Measurements from ENCODE around the gene MMP23B.
"Not testable (repeated sequence)": the region's sequence is repeated elsewhere in the genome, so short reads cannot be mapped to it uniquely, and the experiment has no call there.

MMP23B gene

GRCh38 chr1:1631782-1632420 is at the start of gene MMP23B:
Gene MMP23B, plus strand, starts transcription at chr1:1632173. Its CDS starts 46 bp downstream, at chr1:1632219.
- Histone ChIP-seq H3K9me3 (ENCODE audit: control insufficient read depth, low read depth, low read length) (no peaks in the 10 kb centered on the region), H3K4me1 (ENCODE audit: control insufficient read depth, low read depth, low read length) (no peaks in the 10 kb centered on the region), H3K27ac (ENCODE audit: low read length) (no peak within 1 kb of the TSS), H3K36me3 (ENCODE audit: control insufficient read depth, low read depth, low read length) (peaks cover 5% of the 10 kb centered on the region), H3K27me3 (ENCODE audit: control insufficient read depth, insufficient read depth, low read length) (peaks cover 23% of the 10 kb centered on the region), H3K4me3 (ENCODE audit: low read length) (peak within 1 kb of the TSS; percentile 21), H3K9ac (ENCODE audit: low read length) (no peak within 1 kb of the TSS)

- no peaks in the 10 kb centered on the region for H3K36me3 ChIP-seq (ENCODE audit: control insufficient read depth, low read depth, low read length)
- no peaks in the 10 kb centered on the region for H3K9me3 ChIP-seq (ENCODE audit: control insufficient read depth, low read depth, low read length)
- no peaks in the 10 kb centered on the region for H3K4me1 ChIP-seq (ENCODE audit: control insufficient read depth, low read depth, low read length)
- no peak overlapping the region for H3K4me3 ChIP-seq (ENCODE audit: low read length)
- no peak overlapping the region for H3K27ac ChIP-seq (ENCODE audit: low read length)
- peaks cover 28% of the 10 kb centered on the region for H3K27me3 ChIP-seq (ENCODE audit: control insufficient read depth, insufficient read depth, low read length)
- no peak overlapping the region for H3K9ac ChIP-seq (ENCODE audit: low read length)
These were observed 49.2 kb upstream of the MMP23B start for GRCh38 chr1:1582585-1583346.

DNA sequence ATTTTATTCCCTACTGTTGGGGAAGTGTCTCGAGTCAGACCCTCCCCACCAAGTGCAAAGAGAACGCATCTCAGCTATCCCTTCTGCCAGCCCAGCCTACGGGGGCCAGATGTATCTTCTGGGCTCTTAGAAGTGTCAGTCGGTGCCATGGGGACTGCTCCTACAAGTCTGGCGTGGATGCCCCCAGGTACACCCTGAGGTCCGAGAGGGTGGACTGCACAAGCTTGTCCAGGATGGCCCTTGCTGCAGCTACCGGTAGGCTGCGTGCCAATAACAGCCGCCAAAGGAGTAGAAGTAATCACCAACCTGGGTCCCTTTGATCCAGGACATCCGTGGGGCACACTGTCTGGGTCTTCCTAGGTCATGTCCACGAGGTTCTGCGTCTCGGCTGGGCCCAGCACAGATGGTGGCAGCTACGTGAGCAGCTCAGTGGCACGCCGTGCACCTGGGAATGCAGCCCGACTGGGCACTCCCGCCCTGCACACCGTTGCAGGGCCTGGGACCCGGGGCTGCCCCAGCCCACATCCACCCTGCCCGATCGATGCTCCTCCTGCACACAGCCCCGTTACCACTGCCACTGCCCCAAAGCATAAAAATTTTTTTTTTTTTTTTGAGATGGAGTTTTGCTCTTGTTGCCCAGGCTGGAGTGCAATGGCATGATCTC is 48.5 kb upstream of the MMP23B start:
- no peaks in the 10 kb centered on the region for H3K36me3 ChIP-seq (ENCODE audit: control insufficient read depth, low read depth, low read length)
- no peak overlapping the region for H3K9ac ChIP-seq (ENCODE audit: low read length)
- no peak overlapping the region for H3K27ac ChIP-seq (ENCODE audit: low read length)
- H3K4me3 ChIP-seq (ENCODE audit: low read length), result no peak overlapping the region
- H3K27me3 ChIP-seq (ENCODE audit: control insufficient read depth, insufficient read depth, low read length), result peaks cover 26% of the 10 kb centered on the region
- H3K9me3 ChIP-seq (ENCODE audit: control insufficient read depth, low read depth, low read length), result no peaks in the 10 kb centered on the region
- H3K4me1 ChIP-seq (ENCODE audit: control insufficient read depth, low read depth, low read length), result no peaks in the 10 kb centered on the region

- Histone ChIP-seq H3K9ac (ENCODE audit: low read length) (no peak overlapping the region), H3K4me1 (ENCODE audit: control insufficient read depth, low read depth, low read length) (no peaks in the 10 kb centered on the region), H3K27ac (ENCODE audit: low read length) (no peak overlapping the region), H3K4me3 (ENCODE audit: low read length) (no peak overlapping the region), H3K27me3 (ENCODE audit: control insufficient read depth, insufficient read depth, low read length) (peaks cover 13% of the 10 kb centered on the region), H3K9me3 (ENCODE audit: control insufficient read depth, low read depth, low read length) (no peaks in the 10 kb centered on the region), H3K36me3 (ENCODE audit: control insufficient read depth, low read depth, low read length) (no peaks in the 10 kb centered on the region)
These were observed 40.5 kb upstream of the MMP23B start for GRCh38 chr1:1591452-1591851.

DNA sequence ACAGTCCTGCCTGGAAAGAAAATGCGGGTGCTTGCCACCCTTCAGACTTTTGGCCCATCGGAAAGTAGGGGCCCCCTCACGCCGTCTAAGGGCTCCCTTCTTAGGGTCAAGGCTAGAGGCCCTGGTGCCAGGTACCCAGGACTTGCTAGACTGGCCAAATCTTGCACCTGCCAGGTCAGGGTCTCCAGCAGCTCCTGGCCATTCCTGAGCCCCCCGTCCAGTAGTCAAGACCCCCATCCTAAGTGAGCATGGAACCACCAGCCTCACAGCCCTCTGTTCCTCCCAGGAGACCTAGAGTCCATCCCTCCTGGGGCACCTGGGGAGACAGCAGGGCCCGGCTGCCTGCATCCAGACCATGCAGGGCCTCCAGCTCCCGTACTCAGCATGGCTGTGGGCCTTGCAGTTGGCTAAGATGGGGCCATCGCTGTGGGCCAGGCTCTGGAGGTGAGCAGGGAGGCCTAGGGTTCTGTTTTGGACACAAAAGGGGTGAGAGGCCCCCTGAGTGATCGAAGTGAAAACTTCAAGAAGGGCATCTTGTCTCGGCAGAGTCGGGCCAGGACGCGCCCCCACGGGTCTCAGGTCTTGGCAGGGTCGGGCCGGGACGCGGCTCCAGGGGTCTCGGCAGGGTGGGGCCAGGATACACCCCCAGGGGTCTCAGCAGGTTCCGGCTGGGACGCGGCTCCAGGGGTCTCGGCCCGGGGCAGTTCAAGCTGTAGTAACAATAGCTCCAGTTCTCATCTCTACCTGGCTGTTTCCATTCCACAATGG is 38.0 kb upstream of the MMP23B start:
- Histone ChIP-seq H3K4me3 (ENCODE audit: low read length) (no peak overlapping the region), H3K27me3 (ENCODE audit: control insufficient read depth, insufficient read depth, low read length) (peaks cover 31% of the 10 kb centered on the region), H3K9ac (ENCODE audit: low read length) (no peak overlapping the region), H3K27ac (ENCODE audit: low read length) (no peak overlapping the region), H3K36me3 (ENCODE audit: control insufficient read depth, low read depth, low read length) (no peaks in the 10 kb centered on the region), H3K9me3 (ENCODE audit: control insufficient read depth, low read depth, low read length) (no peaks in the 10 kb centered on the region), H3K4me1 (ENCODE audit: control insufficient read depth, low read depth, low read length) (no peaks in the 10 kb centered on the region)

DNA sequence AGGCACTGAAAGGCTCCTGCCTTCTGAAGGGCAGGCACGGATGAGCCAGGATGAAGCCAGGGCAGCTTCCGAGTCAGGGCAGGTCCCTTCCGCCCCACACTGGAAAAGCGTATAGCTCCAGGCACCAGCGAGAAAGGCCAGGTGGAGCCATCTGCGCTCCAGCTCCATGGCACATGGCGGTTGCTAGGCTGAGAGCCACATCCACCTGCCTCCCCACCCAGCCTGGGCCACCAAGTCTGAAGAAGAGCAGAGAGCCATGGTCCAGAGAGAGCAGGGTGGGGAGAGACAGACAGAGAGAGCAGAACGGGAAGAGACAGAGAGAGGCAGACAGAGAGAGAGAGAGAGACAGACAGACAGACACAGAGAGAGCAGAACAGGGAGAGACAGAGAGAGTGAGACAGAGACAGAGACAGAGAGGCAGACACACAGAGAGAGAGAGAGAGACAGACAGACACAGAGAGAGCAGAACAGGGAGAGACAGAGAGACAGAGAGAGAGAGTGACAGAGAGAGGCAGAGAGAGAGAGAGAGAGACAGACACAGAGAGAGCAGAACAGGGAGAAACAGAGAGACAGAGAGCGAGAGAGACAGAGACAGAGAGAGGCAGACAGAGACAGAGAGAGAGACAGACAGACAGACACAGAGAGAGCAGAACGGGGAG is 37.2 kb upstream of the MMP23B start:
- Histone ChIP-seq H3K4me1 (ENCODE audit: control insufficient read depth, low read depth, low read length) (no peaks in the 10 kb centered on the region), H3K36me3 (ENCODE audit: control insufficient read depth, low read depth, low read length) (no peaks in the 10 kb centered on the region), H3K9me3 (ENCODE audit: control insufficient read depth, low read depth, low read length) (no peaks in the 10 kb centered on the region), H3K9ac (ENCODE audit: low read length) (no peak overlapping the region), H3K27ac (ENCODE audit: low read length) (no peak overlapping the region), H3K4me3 (ENCODE audit: low read length) (no peak overlapping the region), H3K27me3 (ENCODE audit: control insufficient read depth, insufficient read depth, low read length) (peaks cover 37% of the 10 kb centered on the region)

DNA sequence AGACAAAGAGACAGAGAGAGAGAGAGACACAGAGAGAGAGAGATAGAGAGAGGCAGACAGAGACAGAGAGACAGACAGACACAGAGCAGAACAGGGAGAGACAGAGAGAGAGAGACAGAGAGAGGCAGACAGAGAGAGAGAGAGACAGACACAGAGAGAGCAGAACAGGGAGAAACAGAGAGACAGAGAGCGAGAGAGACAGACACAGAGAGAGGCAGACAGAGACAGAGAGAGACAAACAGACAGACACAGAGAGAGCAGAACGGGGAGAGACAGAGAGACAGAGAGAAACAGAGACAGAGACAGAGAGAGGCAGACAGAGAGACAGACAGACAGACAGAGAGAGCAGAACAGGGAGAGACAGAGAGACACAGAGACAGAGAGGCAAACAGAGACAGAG is 36.6 kb upstream of the MMP23B start:
- H3K9me3 ChIP-seq (ENCODE audit: control insufficient read depth, low read depth, low read length); H3K9ac ChIP-seq (ENCODE audit: low read length); H3K4me1 ChIP-seq (ENCODE audit: control insufficient read depth, low read depth, low read length); H3K36me3 ChIP-seq (ENCODE audit: control insufficient read depth, low read depth, low read length); H3K4me3 ChIP-seq (ENCODE audit: low read length); H3K27ac ChIP-seq (ENCODE audit: low read length): not testable (repeated sequence)
- peaks cover 39% of the 10 kb centered on the region for H3K27me3 ChIP-seq (ENCODE audit: control insufficient read depth, insufficient read depth, low read length)

DNA sequence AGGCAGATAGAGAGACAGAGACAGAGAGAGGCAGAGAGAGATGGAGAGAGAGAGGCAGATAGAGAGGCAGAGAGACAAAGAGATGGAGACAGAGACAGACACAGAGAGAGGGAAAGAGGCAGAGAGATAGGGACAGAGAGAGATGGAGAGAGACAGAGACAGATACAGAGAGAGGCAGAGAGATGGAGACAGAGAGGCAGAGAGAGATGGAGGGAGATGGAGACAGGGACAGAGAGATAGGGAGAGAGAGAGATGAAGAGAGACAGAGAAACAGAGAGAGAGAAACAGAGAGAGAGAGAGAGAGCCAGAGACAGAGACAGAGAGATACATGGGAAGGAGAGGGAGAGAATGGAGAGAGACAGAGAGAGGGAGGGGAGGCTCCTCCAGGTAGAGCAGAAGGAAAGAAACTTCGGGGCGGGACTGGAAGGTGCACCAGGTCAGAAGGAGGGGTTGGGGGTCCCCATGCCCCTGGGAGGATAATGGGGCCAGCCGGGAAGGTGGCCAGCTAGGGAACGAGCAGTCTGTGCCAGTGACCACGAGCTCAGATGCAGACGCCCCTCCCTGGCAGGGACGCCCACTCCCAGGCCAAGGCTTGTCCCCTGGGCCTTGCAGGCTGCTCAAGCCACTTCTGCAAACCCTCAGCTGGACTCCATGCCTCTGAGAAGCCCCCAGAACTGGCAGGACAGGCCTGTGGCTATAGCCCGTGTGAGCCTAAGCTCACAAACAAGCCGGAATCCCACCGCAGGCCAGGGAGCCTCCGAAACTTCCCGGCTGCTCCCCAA is 35.3 kb upstream of the MMP23B start:
- no peak overlapping the region for H3K4me3 ChIP-seq (ENCODE audit: low read length)
- H3K27me3 ChIP-seq (ENCODE audit: control insufficient read depth, insufficient read depth, low read length), result peaks cover 53% of the 10 kb centered on the region
- H3K27ac ChIP-seq (ENCODE audit: low read length), result no peak overlapping the region
- no peaks in the 10 kb centered on the region for H3K4me1 ChIP-seq (ENCODE audit: control insufficient read depth, low read depth, low read length)
- H3K36me3 ChIP-seq (ENCODE audit: control insufficient read depth, low read depth, low read length), result no peaks in the 10 kb centered on the region
- no peaks in the 10 kb centered on the region for H3K9me3 ChIP-seq (ENCODE audit: control insufficient read depth, low read depth, low read length)
- H3K9ac ChIP-seq (ENCODE audit: low read length), result no peak overlapping the region

GRCh38 chr1:1597275-1597930 is 34.6 kb upstream of the MMP23B start:
- H3K4me3 ChIP-seq (ENCODE audit: low read length), result no peak overlapping the region
- H3K27ac ChIP-seq (ENCODE audit: low read length), result no peak overlapping the region
- no peak overlapping the region for H3K9ac ChIP-seq (ENCODE audit: low read length)
- no peaks in the 10 kb centered on the region for H3K9me3 ChIP-seq (ENCODE audit: control insufficient read depth, low read depth, low read length)
- H3K4me1 ChIP-seq (ENCODE audit: control insufficient read depth, low read depth, low read length), result no peaks in the 10 kb centered on the region
- no peaks in the 10 kb centered on the region for H3K36me3 ChIP-seq (ENCODE audit: control insufficient read depth, low read depth, low read length)
- peaks cover 59% of the 10 kb centered on the region for H3K27me3 ChIP-seq (ENCODE audit: control insufficient read depth, insufficient read depth, low read length)

DNA sequence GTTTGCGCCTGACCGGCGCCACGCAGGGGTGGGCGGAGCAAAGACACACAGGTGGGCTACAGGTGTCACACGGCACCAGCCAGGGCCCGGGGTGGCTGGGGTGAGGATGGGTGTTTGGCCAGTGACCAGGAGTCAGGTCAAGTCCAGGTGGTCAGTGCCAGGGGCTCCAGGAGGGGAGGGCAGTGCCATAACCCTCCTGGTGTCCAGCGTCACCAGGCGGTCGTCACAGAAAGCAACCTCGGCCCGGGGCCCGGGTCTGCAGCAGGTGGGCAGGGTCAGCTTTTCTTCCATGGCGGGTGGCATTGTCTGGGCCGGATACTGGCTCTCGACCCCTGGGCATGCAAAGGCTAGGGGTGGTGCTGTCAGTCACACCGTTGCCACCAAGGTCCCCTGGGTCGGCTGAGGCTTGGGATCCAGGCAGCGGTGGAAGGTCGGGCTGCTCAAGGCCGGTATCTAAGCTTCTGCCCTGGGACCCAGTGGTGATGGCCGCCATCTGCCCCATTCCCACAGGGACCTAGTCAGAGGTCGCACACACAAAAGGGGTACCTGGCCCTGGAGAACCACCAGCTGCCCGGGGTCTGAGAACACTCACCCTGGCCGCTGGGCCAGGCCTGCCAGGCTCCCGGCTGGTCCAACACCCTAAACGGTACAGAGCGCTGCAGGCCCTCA is 33.8 kb upstream of the MMP23B start:
- Histone ChIP-seq H3K27ac (ENCODE audit: low read length) (no peak overlapping the region), H3K4me3 (ENCODE audit: low read length) (no peak overlapping the region), H3K4me1 (ENCODE audit: control insufficient read depth, low read depth, low read length) (no peaks in the 10 kb centered on the region), H3K27me3 (ENCODE audit: control insufficient read depth, insufficient read depth, low read length) (peaks cover 66% of the 10 kb centered on the region), H3K9me3 (ENCODE audit: control insufficient read depth, low read depth, low read length) (no peaks in the 10 kb centered on the region), H3K9ac (ENCODE audit: low read length) (no peak overlapping the region), H3K36me3 (ENCODE audit: control insufficient read depth, low read depth, low read length) (no peaks in the 10 kb centered on the region)

Data from iPS-18a (cell line).